GM19468 (cell line): Measurements from ENCODE around the gene RGS6.

ENCODE experiments used
- ATAC-seq: cut with Tn5 transposase; IDR thresholded peaks from one replicate; pipeline ENCODE4 v1.9.1; 2021; ENCODE audit warnings: mild to moderate bottlenecking, moderate library complexity, moderate number of reproducible peaks; ENCODE audit not compliant: unreplicated experiment; ENCODE audit errors: extremely low read depth

Gene RGS6

DNA sequence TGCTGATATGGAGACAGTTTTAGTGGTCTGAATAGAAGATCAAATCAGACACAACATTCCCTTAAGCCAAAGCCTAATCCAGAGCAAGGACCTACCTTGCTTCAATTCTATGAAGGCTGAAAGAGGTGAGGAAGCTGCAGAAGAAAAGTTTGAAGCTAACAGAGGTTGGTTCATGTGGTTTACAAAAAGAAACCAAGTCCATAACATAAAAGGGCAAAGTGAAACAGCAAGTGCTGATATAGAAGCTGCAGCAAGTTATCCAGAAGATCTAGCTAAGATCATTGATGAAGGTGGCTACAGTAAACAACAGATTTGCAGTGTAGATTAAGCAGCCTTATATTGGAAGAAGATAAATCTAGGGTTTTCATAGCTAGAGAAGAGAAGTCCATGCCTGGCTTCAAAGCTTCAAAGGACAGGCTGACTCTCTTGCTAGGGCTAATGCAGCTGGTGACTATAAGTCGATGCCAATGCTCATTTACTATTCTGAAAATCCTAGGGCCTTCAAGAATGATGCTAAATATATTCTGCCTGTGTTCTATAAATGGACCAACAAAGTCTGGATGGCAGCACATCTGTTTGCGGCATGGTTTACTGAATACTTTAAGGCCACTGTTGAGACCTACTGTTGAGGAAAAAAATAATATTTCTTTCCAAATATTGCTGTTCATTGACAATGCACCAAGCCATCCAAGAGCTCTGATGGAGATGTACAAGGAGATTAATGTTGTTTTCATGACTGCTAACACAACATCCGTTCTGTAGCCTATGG, 600.6 kb downstream of the RGS6 start:
- no peak for ATAC-seq

GRCh38 chr14:72535485-72535884, 603.3 kb downstream of the RGS6 start:
- ATAC-seq: no peak

DNA sequence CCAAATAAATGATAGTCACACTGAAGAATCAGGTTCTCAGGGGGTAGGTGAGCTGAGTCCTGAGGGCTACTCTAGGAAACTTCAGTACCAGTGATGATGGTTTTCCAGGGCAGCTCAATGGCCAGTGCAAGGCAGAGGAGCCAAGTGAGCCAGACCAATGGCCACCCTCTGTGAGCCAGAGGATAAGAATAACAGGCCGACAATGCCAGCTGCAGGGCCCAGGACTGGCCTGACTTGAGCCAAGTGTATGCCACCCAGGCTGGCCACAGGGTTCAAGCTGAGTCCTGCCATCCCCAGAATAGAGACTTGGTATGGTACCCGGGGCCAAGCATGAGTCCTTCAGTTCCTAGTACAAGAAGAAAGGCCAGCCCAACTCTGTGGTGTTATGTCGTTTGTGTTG, 606.2 kb downstream of the RGS6 start:
- ATAC-seq: no peak

- ATAC-seq: no peak
Observed at GRCh38 chr14:72539661-72540315, 607.6 kb downstream of the RGS6 start.

DNA sequence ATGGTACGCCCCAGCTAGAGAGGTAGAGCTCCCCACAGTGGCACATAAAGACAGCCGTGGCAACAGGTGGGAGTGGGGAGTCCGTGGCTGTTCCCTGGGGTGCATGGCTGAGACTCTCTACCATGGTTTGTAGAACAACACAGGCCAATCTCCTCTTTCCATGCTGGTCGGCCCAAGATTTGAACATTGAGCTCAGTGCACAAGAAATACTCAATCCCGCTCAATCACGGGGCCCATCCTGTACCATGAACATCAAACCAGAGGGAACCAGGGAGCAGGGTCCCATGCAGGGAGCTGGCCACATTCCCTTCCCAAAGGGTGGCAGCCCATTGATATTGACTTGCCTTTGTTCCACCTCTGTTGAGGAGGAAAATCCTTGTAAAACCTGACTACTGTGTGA, 608.6 kb downstream of the RGS6 start:
- no peak for ATAC-seq

DNA sequence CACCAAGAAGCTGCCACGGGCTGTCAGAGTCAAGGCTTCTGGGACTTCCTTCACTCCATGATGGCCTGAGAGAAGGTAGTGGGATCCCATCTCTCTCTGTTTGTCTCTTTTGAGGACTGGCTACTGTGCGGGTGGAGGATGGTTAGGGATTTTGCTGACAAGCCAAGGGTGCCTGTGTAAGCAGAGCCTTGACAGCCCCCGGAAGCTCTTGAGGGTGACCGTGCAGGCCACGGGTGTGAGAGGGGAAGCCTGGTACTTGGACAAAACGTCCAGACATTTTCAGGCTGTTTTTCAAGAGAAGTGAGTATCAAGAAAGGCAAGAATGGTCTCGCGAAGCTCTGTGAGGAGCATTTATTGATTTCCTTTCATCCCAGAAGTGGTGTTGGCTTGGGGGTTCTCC, 609.3 kb downstream of the RGS6 start:
- no peak for ATAC-seq

GRCh38 chr14:72543341-72543740, 611.1 kb downstream of the RGS6 start:
- no peak for ATAC-seq

DNA sequence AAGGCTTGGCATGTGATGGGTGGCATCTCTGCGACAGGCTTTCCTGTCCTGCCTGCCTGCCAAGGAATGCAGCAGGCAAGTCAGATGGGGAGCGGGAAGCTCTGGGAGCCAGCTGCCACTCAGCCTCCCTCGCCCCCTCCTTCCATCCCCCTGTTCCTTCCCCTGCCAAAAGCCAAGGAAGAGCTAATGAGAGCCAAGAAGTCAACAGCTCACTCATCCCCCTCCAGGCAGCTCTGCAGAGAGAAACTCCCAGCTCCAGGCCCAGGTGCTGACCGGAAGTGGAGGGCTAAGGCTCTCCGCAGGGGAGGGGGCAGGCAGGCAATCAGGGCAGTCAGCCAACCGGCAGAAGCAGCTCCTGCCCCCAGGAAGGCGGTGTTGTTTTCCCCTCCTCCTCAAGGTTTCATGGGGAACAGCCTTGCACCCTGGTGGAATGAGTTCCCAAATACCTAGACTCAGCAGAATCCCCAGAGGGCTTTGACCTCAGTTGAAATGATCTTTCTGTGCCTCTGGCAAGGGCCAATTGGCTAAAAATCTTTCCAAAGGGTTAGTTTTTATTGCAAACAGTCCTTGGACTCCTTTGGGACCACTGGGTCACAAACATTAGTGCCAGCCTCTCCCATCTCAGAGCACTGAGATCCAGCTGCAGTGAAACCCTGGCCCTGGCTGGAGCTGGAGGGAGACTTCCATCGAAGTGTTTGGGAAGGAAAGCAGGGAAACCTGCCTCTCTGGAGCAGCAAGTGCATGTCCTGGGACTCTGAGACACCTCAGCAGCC, 612.6 kb downstream of the RGS6 start:
- ATAC-seq: no peak

DNA sequence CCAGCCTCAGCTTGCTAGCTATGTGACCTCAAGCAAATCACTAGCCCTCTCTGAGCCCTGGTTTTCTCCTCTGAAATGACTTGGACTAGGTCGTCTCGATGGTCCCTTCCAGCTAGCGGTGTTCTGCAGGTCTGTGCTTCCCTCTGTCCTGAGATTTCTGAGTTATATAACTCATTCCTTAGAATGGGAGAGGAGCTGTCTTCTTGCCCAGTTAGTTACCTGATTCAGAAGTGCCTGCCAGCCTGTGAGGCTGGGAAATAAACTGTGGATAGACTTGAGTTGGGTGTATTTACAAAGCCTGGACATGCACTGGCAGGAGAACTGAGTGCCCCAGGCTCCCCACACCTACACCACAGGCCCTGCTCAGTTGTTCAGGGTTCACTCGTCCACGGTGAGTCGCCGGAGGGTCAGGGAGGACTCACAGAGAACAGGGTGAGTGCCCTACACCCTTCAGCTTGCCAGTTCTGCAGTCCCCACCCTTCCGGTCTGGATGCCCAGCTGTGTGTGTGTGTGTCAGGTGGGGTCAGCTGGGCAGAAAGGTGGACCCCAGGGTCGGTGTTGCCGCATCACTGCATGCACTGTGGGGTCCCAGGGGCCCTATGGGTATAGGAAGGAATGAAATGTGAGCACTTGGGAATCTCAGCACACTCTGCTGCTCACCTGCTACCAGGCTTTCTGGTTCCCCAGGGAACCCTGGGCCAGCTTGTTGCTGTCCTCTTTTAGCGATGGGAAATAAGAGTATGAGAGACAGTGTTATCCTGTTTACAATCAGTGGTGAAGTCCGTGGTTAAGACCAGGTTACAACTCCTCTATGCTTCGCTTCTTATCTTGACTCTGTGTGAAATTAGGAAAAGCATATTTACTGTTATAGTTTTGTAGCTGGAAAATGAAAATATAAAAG, 613.4 kb downstream of the RGS6 start:
- no peak for ATAC-seq

- no peak for ATAC-seq
Observed at GRCh38 chr14:72546344-72547016, 614.3 kb downstream of the RGS6 start.

GRCh38 chr14:72547999-72548398, 615.8 kb downstream of the RGS6 start:
- ATAC-seq: no peak

GRCh38 chr14:72549026-72549425, 616.8 kb downstream of the RGS6 start:
- no peak for ATAC-seq

DNA sequence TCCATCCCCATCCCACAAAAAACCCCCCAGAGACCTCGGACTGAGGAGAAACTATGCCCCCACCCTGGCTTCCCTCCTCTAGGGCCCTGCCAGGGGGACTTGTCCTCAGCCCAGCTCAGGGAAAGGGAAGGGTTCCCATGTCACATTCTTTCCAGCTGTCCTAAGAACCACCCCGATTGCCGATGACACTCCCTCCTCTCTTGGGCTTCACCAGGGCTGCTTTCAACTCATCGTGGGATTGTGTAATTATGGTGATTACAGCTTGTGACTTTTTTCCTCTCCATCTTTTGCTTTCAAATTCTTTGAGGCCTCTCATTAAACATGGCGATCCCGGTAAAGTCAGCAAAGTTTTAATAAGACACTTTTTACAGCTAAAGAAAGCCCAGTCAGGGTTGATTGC, 617.6 kb downstream of the RGS6 start:
- no peak for ATAC-seq

DNA sequence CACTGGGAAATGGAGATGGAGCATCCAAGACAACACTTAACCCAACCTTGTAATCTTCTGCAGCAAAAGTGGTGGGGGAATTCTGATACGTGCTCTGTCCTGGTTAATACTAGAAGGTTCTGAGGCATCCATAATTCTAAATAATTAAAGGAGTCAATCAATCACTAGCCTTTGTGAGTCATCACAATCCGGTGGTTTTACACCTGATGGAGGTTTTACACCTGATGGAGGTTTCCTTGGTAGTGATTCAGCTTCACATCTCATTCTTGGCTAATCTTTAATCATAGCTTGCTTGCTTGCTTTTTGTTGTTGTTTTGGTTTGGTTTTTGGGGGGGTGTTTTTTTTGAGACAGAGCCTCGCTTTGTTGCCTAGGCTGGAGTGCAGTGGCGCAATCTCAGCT, 618.3 kb downstream of the RGS6 start:
- no peak for ATAC-seq

DNA sequence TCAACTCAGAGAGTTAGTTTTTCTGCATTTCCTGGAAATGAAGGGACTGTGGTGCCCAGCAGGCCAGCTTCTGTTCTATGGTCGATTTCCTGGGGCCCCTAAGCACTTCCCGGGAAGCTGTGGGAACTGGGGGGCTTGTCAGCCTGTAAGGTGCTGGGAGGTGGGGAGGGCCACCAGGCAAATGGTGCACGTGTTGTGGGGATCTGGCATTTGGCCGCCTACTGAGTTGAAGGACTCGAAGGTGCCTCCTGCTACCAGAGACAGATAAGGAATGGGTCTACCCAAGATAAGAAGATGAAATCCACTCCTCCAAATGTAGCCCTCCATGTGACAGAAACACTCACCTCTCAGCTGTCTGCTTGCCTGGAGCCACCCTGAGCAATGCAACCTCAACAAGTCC, 620.0 kb downstream of the RGS6 start:
- ATAC-seq: no peak

- no peak for ATAC-seq
Observed at GRCh38 chr14:72553161-72553560, 620.9 kb downstream of the RGS6 start.

DNA sequence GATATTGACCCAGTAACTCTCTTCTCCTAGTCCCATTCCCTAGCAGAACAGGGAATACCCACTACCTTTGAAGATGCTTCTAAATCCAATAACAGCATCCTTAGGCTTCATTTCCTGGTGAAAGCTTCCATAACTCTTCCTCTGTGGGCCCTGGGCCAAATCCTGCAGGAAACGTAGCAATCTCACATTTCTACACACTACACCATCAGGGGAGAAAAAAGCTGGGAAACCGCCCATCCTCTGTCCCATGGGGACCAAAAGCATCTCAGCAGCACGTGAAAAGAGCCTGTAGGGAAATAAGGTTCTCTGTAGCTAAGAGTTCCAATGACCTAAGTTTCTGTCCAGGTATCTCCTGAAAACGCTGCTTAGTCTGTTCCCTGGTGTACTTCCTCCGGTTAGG, 621.4 kb downstream of the RGS6 start:
- no peak for ATAC-seq

GRCh38 chr14:72554401-72554800, 622.2 kb downstream of the RGS6 start:
- no peak for ATAC-seq

DNA sequence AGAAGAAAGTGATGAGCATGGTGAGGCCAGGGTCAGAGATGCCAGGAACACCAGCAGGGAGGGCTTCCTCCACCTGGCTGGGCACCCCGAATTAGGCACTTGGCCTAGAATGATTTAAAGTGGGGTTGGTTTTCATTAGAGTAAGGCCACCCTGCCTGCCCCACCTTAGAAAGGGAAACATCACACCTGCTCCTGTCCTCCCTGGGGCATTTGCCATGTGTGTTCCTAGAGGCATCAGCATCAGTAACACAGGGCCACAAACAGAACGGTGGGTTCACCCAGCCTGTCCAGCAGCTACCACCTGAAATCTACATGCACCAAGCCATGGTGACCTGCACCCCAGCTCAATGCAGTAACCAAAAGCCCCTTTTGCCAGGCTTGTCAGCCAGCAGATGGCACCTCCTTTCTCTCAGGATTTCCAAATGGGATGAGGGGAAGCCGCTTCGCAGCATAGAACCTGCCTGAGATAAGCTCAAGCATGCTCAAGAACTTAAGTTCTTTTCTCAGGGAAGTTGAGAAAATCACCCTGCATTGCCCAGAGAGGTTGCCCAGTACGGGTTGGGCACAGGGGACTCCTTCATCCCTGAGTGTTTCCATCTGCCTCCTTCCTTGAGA, 622.9 kb downstream of the RGS6 start:
- no peak for ATAC-seq
